Mucosa of rectum (tissue), 2 donors: Measurements from ENCODE around the gene WASF2.
"Not testable (repeated sequence)": the region's sequence is repeated elsewhere in the genome, so short reads cannot be mapped to it uniquely, and the experiment has no call there.

Source experiments
- H3K27ac ChIP-seq, 2 donors: one replicate each; pipeline ENCODE4 v1.7.0; 2013; ENCODE audit warnings: inconsistent platforms in 2 of 2, low read depth in 2 of 2, low read length in 2 of 2
- H3K27me3 ChIP-seq, 2 donors: one replicate each; pipeline ENCODE4 v1.7.0; 2013; ENCODE audit warnings: low read length in 2 of 2; ENCODE audit not compliant: control insufficient read depth in 2 of 2, insufficient read depth in 2 of 2
- H3K36me3 ChIP-seq, 2 donors: one replicate each; pipeline ENCODE4 v1.7.0; 2013; ENCODE audit warnings: low read length in 2 of 2; ENCODE audit not compliant: control insufficient read depth in 2 of 2, insufficient read depth in 2 of 2
- H3K4me1 ChIP-seq, 2 donors: one replicate each; pipeline ENCODE4 v1.7.0; 2013; ENCODE audit warnings: low read length in 2 of 2, mild to moderate bottlenecking in 1 of 2; ENCODE audit not compliant: control insufficient read depth in 2 of 2, insufficient read depth in 2 of 2
- H3K4me3 ChIP-seq, 2 donors: one replicate each; pipeline ENCODE4 v1.7.0; 2013; ENCODE audit warnings: low read length in 2 of 2
- H3K9ac ChIP-seq, 2 donors: one replicate each; pipeline ENCODE4 v1.7.0; 2013; ENCODE audit warnings: low read length in 2 of 2, low read depth in 1 of 2, mild to moderate bottlenecking in 1 of 2
- H3K9me3 ChIP-seq, 2 donors: one replicate each; pipeline ENCODE4 v1.7.0; 2013; ENCODE audit warnings: low read length in 2 of 2; ENCODE audit not compliant: control insufficient read depth in 2 of 2
- donor health status: healthy.
- donor health status: Normal muscosa, but diverticular disease.

WASF2 gene

DNA sequence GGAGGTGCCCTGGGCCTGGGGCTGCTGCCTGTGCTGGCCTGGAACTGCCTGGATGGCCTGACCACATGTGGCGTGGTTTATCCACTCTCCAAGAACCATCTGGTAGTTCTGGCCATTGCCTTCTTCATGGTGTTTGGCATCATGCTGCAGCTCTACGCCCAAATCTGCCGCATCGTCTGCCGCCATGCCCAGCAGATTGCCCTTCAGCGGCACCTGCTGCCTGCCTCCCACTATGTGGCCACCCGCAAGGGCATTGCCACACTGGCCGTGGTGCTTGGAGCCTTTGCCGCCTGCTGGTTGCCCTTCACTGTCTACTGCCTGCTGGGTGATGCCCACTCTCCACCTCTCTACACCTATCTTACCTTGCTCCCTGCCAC lies 95.7 kb downstream of the WASF2 start:
- H3K4me3 ChIP-seq = no peak overlapping the region
- no peak overlapping the region for H3K9ac ChIP-seq
- H3K27me3 ChIP-seq = peaks cover 0 to 3% of the 10 kb centered on the region in 2 donors
- no peaks in the 10 kb centered on the region for H3K9me3 ChIP-seq
- peaks cover 9 to 20% of the 10 kb centered on the region in 2 donors for H3K4me1 ChIP-seq
- no peaks in the 10 kb centered on the region for H3K36me3 ChIP-seq
- no peak overlapping the region for H3K27ac ChIP-seq

DNA sequence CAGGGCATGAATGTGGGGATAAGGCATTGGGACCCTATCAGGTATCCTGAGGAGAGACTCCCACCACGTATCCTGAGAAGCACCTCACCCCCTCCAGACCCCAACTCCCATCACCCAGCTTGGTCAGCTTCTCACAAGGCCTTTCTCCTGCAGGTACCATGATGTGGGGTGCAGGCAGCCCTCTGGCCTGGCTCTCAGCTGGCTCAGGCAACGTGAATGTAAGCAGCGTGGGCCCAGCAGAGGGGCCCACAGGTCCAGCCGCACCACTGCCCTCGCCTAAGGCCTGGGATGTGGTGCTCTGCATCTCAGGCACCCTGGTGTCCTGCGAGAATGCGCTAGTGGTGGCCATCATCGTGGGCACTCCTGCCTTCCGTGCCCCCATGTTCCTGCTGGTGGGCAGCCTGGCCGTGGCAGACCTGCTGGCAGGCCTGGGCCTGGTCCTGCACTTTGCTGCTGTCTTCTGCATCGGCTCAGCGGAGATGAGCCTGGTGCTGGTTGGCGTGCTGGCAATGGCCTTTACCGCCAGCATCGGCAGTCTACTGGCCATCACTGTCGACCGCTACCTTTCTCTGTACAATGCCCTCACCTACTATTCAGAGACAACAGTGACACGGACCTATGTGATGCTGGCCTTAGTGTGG lies 96.2 kb downstream of the WASF2 start:
- Histone ChIP-seq H3K36me3 (no peaks in the 10 kb centered on the region), H3K9me3 (no peaks in the 10 kb centered on the region), H3K27me3 (peaks cover 0 to 3% of the 10 kb centered on the region in 2 donors), H3K4me1 (peaks cover 9 to 16% of the 10 kb centered on the region in 2 donors), H3K9ac (no peak overlapping the region), H3K27ac (no peak overlapping the region), H3K4me3 (no peak overlapping the region)

DNA sequence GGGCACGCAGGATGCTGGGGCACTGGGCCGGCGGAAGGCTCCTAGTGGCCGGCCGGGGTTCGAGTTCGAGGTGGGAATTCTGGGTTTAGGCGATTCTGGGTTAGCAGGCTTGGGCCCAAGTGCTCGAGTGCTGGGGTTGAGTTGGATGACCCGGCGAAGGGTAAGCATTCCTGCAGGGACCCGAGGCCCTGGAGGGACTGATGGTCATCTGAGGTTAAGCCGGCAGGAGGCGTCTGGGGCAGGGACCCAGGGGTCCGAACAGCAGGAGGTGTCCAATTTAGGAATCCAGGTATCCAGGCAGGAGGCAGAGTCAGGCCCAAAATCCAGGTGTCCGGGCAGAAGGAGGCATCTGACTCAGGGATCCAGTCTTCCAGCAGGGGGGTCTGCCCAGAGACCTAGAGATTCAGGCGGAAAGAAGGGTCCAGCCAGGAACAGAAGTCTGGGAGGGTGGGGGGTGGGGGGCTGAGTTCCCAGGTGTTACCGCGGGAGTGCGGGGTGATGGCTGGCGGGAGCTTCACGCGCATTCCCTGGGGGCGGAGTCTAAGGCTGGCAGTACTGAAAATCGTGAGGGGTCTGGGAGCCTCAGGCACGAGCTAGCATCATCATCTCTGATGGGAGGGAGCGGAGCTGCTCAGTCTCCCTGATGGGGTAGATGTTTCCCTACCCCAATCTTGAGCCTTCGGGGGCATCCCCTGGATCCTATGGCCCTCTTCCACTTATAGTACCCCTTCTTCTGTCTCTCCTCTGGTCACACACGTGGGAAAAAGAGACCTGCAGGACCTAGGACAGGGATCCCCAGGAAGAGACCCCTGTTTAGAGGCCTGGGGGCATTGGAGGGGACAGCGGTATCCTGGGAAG lies 97.0 kb downstream of the WASF2 start:
- Histone ChIP-seq H3K4me3 (peak overlapping the region; percentile 37 to 64), H3K9me3 (no peaks in the 10 kb centered on the region), H3K36me3 (no peaks in the 10 kb centered on the region), H3K4me1 (peaks cover 9 to 13% of the 10 kb centered on the region in 2 donors), H3K27ac (no peak overlapping the region), H3K9ac (peak overlapping the region; percentile 47 to 67), H3K27me3 (peaks cover 0 to 3% of the 10 kb centered on the region in 2 donors)

DNA sequence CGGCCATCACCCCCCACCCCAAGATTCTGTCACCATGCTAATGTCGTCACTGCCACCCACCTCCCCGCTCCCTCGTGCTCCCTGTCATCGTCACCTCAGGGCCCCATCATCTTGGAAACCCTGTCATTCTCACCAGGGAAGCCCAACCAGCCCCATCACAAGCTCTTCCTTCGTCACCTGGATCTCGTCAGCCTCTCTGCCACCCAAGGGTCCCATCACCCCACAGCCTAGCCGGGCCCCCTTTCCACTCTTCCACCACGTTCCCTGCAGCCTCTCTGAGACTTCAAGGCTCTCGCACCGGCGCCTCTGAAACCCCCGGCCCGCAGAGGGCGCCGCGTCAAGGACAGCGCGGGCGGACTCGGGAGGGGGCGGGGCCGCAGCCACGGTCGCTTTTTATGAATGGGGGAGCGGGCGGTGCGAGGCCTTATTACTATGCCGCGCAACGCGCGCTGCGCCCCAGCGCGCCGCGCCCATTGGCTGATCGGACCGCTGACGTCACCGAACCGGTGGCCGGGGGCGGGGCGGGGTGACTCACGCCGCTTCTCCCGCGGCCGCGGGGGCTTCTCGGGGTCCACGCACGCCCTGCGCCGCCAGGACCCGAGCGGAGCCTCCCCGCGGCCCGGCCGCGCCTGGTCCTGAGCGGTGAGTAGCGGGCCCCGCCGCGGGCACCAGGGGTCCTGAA lies 97.7 kb downstream of the WASF2 start, which contains the start of gene GPR3:
Gene GPR3, plus strand, starts transcription at position 527 of the 682 bp plus-strand sequence. CDS start 1,177 bp downstream, outside the sequence.
- Histone ChIP-seq H3K4me1 (peaks cover 9 to 13% of the 10 kb centered on the region in 2 donors), H3K27ac (no peak within 1 kb of the TSS)

GRCh38 chr1:27391511-27392095 lies 98.4 kb downstream of the WASF2 start:
- Histone ChIP-seq H3K9me3 (no peaks in the 10 kb centered on the region), H3K27me3 (peaks cover 0 to 3% of the 10 kb centered on the region in 2 donors), H3K4me1 (peaks cover 9 to 13% of the 10 kb centered on the region in 2 donors), H3K9ac (peak overlapping the region; percentile 45 to 54), H3K36me3 (no peaks in the 10 kb centered on the region), H3K4me3 (peak overlapping the region; percentile 21 to 51), H3K27ac (no peak overlapping the region)

More for the DNA sequence above, 97.7 kb downstream of the WASF2 start, which contains the start of gene GPR3:
- Histone ChIP-seq H3K4me3 (peak within 1 kb of the TSS; percentile 37 to 64), H3K9ac (peak within 1 kb of the TSS; percentile 54 to 67), H3K36me3 (no peaks in the 10 kb centered on the region), H3K27me3 (peaks cover 0 to 3% of the 10 kb centered on the region in 2 donors), H3K9me3 (no peaks in the 10 kb centered on the region)

GRCh38 chr1:27388337-27389005 lies 101.5 kb downstream of the WASF2 start:
- Histone ChIP-seq H3K9ac (no peak overlapping the region), H3K9me3 (no peaks in the 10 kb centered on the region), H3K4me3 (no peak overlapping the region), H3K27me3 (peaks cover 0 to 3% of the 10 kb centered on the region in 2 donors), H3K4me1 (peaks cover 9 to 13% of the 10 kb centered on the region in 2 donors), H3K36me3 (no peaks in the 10 kb centered on the region), H3K27ac (no peak overlapping the region)

DNA sequence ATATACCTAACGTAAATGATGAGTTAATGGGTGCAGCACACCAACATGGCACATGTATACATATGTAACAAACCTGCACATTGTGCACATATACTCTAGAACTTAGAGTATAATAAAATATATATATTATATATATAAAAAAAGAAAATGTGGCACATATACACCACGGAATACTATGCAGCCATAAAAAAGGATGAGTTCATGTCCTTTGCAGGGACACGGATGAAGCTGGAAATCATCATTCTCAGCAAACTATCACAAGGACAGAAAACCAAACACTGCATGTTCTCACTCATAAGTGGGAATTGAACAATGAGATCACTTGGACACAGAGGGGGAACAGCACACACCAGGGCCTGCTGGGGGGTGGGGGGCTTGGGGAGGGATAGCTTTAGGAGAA lies 105.2 kb downstream of the WASF2 start:
- not testable (repeated sequence) for H3K4me3 ChIP-seq, H3K27me3 ChIP-seq, H3K36me3 ChIP-seq, H3K9ac ChIP-seq, H3K9me3 ChIP-seq, H3K4me1 ChIP-seq, H3K27ac ChIP-seq

GRCh38 chr1:27383661-27384060 lies 106.3 kb downstream of the WASF2 start:
- Histone ChIP-seq H3K27me3 (no peaks in the 10 kb centered on the region), H3K4me3 (no peak overlapping the region), H3K9me3 (no peaks in the 10 kb centered on the region), H3K27ac (no peak overlapping the region), H3K9ac (no peak overlapping the region), H3K36me3 (no peaks in the 10 kb centered on the region), H3K4me1 (peaks cover 3% of the 10 kb centered on the region in 2 donors)

DNA sequence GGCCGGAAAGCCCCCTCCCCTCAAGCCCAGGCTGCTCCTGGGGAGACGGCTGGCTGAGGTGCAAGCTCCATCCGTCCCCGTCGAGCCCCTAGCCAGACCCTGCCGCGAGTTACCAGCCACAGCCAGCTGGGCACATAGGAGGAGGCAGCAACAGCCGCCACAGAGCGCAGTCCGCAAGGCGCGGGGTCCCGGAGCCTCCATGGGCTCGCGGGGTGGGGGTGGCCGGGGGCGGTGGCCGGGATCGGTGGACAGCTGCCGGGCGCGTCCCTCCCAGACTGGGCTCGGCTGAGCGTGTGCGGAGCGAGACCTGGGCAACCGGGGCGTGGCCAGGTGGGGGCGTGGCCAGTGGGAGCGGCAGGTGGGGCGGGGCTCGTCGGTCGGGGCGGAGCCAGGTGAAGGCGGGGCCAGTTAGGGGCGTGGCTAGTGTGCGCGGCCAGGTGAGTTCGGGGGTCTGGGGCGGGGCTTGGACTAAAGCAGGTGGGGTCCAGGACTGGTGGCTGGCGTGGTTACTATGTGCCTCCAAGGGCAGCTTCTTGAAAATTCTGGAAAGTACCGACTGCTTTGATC lies 106.8 kb downstream of the WASF2 start, which contains the start of gene CD164L2:
Gene CD164L2, minus strand, starts transcription at position 295 of the 567 bp plus-strand sequence. Its CDS starts 94 bp downstream, at position 201.
- Histone ChIP-seq H3K9ac (no peak within 1 kb of the TSS), H3K4me3 (no peak within 1 kb of the TSS), H3K4me1 (peaks cover 3% of the 10 kb centered on the region in 2 donors), H3K9me3 (no peaks in the 10 kb centered on the region), H3K27me3 (no peaks in the 10 kb centered on the region), H3K27ac (no peak within 1 kb of the TSS), H3K36me3 (no peaks in the 10 kb centered on the region)
